Measurements from ENCODE around the gene WNK2. TPM values are rescaled to one million over a fixed set of nuclear protein-coding genes. Genes with fewer than 3 reads are reported as not detected.

The WNK2 gene
- total RNA-seq, 1 donor from 2014 or later: 6.2 TPM

DNA sequence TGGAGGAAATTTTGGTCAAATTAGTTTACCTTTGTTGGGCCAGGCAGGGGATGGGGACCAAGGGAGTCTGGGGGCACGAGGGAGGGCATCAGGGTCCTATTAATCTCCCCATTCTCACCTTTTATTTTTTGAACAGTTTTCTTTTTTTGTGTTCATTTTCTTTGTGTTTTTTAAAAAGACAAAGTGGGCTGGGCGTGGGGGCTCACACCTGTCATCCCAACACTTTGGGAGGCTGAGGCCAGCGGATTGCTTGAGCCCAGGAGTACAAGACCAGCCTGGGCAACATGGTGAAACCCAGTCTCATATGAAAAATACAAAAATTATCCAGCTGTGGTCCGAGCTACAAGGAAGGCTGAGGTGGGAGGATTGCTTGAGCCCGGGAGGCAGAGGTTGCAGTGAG lies 103.7 kb downstream of the WNK2 start:
- Mint-ChIP-seq H3K4me3 (no peak overlapping the region), H3K36me3 (peaks cover 13% of the 10 kb centered on the region), H3K27ac (no peak overlapping the region), H3K27me3 (ENCODE audit: insufficient read depth, low read depth) (no peaks in the 10 kb centered on the region), H3K4me1 (peaks cover 24% of the 10 kb centered on the region), H3K9me3 (peaks cover 6% of the 10 kb centered on the region)
- no peak for DNase-seq (ENCODE audit: low spot score)
- no peak overlapping the region for H3K4me2 ChIP-seq
- no peaks in the 10 kb centered on the region for H3F3A ChIP-seq (ENCODE audit: low read depth)
- H3K4me3 ChIP-seq: no peak overlapping the region
- no peaks in the 10 kb centered on the region for H3K27me3 ChIP-seq
- no peaks in the 10 kb centered on the region for H3K79me2 ChIP-seq (ENCODE audit: low read depth)
- no peak overlapping the region for H3K27ac ChIP-seq
- TF ChIP-seq CTCF (IDR thresholded peaks at IDR 0.05) (no peak), EZH2phosphoT487 (IDR thresholded peaks at IDR 0.05) (no peak), EZH2 (IDR thresholded peaks at IDR 0.05) (no peak)
- no peak overlapping the region for H3K9ac ChIP-seq
- no peaks in the 10 kb centered on the region for H3K36me3 ChIP-seq
- H4K20me1 ChIP-seq (ENCODE audit: low read depth): no peaks in the 10 kb centered on the region
- no peak overlapping the region for H2AFZ ChIP-seq (replicated peaks)
- H3K4me1 ChIP-seq: peaks cover 6% of the 10 kb centered on the region
- H3K9me3 ChIP-seq (ENCODE audit: low read depth): no peaks in the 10 kb centered on the region

DNA sequence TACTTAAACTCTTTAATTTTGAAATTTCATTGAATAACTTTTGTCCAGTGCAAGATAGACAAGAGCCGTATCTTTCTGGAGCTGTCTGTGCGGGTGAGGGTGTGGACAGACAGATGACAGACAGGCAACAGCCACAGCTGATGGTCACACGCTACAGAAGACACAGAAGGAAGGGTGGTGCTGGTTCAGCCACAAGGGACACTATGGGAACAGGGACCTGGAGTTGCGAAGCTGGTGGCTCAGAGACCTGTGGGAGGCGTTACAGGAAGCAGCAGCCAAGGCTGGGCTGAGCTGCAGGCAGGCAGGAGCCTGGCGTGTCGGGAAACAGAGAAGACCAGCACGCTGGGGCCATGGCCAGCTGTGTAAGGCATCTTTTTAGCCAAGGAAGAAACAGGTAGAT lies 104.4 kb downstream of the WNK2 start:
- no peaks in the 10 kb centered on the region for H3K27me3 ChIP-seq
- no peak overlapping the region for H3K9ac ChIP-seq
- no peak overlapping the region for H3K4me2 ChIP-seq
- H3K9me3 Mint-ChIP-seq: peaks cover 6% of the 10 kb centered on the region
- no peaks in the 10 kb centered on the region for H3F3A ChIP-seq (ENCODE audit: low read depth)
- no peak for DNase-seq (ENCODE audit: low spot score)
- peaks cover 6% of the 10 kb centered on the region for H3K4me1 ChIP-seq
- peaks cover 24% of the 10 kb centered on the region for H3K4me1 Mint-ChIP-seq
- H3K27ac Mint-ChIP-seq: peak overlapping the region; percentile 18
- H4K20me1 ChIP-seq (ENCODE audit: low read depth): no peaks in the 10 kb centered on the region
- no peak for TF ChIP-seq EZH2phosphoT487 (IDR thresholded peaks at IDR 0.05)
- no peak for TF ChIP-seq EZH2 (IDR thresholded peaks at IDR 0.05)
- TF ChIP-seq CTCF (IDR thresholded peaks at IDR 0.05): no peak
- H3K36me3 ChIP-seq: no peaks in the 10 kb centered on the region
- H3K27ac ChIP-seq: no peak overlapping the region
- no peak overlapping the region for H3K4me3 Mint-ChIP-seq
- no peak overlapping the region for H3K4me3 ChIP-seq
- peaks cover 13% of the 10 kb centered on the region for H3K36me3 Mint-ChIP-seq
- no peaks in the 10 kb centered on the region for H3K27me3 Mint-ChIP-seq (ENCODE audit: insufficient read depth, low read depth)
- no peaks in the 10 kb centered on the region for H3K9me3 ChIP-seq (ENCODE audit: low read depth)
- H2AFZ ChIP-seq (replicated peaks): no peak overlapping the region
- H3K79me2 ChIP-seq (ENCODE audit: low read depth): no peaks in the 10 kb centered on the region

- no peak overlapping the region for H3K4me3 ChIP-seq
- no peak for DNase-seq (ENCODE audit: low spot score)
Observed at GRCh38 chr9:93288891-93289883, 105.2 kb downstream of the WNK2 start.

More at GRCh38 chr9:93288891-93289883, 105.2 kb downstream of the WNK2 start:
- Mint-ChIP-seq H3K9me3 (no peaks in the 10 kb centered on the region), H3K4me3 (no peak overlapping the region), H3K27me3 (ENCODE audit: insufficient read depth, low read depth) (no peaks in the 10 kb centered on the region), H3K4me1 (peaks cover 27% of the 10 kb centered on the region), H3K36me3 (peaks cover 6% of the 10 kb centered on the region), H3K27ac (no peak overlapping the region)
- Histone ChIP-seq H3K27ac (no peak overlapping the region), H3K4me1 (peaks cover 6% of the 10 kb centered on the region), H3K4me2 (no peak overlapping the region), H4K20me1 (ENCODE audit: low read depth) (no peaks in the 10 kb centered on the region), H3F3A (ENCODE audit: low read depth) (no peaks in the 10 kb centered on the region), H2AFZ (replicated peaks) (no peak overlapping the region), H3K79me2 (ENCODE audit: low read depth) (no peaks in the 10 kb centered on the region), H3K9me3 (ENCODE audit: low read depth) (no peaks in the 10 kb centered on the region), H3K36me3 (no peaks in the 10 kb centered on the region), H3K9ac (no peak overlapping the region), H3K27me3 (no peaks in the 10 kb centered on the region)
- no peak for TF ChIP-seq EZH2 (IDR thresholded peaks at IDR 0.05)
- no peak for TF ChIP-seq EZH2phosphoT487 (IDR thresholded peaks at IDR 0.05)
- no peak for TF ChIP-seq CTCF (IDR thresholded peaks at IDR 0.05)

Measured in neural progenitor cell (in vitro differentiated cells).